ENCODE data around the gene GFRA1. TPM values are rescaled to one million over a fixed set of nuclear protein-coding genes. Genes with fewer than 3 reads are reported as not detected.

GFRA1 gene
- polyA plus RNA-seq, 4 donors, result 24.0 to 104 (median 27.0) TPM

DNA sequence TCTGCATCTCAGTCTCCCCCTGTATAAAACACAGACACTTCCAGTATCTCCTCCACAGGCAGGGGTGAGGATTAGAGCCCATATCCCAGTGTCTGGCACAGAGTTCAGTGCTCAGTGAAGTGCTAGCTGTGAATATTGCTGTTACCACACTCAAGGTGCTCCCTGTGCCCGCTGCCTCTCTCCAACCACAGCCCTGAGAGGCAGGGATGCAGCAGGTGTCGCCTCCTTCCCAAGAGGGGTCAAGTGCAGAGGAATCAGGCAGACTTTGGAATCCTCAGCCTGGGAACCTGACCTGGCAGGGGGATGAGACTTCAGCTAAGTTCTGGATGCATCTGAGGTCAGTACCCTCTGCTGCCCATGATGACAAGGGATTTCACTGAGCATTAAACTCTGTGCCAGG, 163.1 kb downstream of the GFRA1 start:
- DNase-seq (ENCODE audit: low read depth in 4 of 4, low spot score in 3 of 4), result no peak

DNA sequence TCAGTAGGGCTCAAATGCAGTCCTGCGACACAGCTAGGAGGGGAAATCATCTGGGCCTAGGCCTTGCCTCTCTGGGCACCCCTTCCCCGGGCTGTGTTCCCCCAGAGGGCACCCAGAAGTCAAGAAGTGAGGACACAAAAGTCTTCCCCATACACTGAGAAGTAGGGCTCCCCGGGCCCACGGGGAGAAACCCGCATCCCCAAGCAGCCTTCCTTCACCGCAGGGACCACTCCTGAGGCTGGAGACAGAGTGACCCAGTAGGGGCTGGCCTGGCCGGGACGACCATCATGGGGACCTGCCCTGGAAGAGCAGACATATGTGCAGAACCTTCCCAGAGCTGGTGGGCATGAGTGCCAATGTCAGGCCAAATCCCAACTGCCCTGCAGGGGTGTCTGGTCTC, 163.5 kb downstream of the GFRA1 start:
- no peak for DNase-seq (ENCODE audit: low read depth in 4 of 4, low spot score in 3 of 4)

DNA sequence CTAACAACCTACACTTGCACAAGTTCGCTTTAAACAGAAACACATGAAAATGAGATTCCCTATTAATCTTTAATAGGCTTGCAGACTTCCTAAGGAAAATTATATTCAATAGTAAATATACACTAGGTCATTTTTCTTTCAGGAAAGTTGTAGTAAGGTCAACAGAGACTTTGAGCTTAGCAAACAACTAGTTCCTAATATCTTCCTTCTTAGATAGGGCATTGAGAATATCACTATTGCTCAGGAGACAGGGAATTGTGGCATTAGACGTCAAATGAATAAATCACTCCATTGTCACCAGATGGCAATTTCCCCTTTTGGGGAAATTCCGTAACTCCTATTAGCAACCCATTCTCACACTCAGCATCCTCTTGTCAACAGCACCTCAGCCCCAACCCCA, 164.9 kb downstream of the GFRA1 start:
- no peak for DNase-seq (ENCODE audit: low read depth in 4 of 4, low spot score in 3 of 4)

DNA sequence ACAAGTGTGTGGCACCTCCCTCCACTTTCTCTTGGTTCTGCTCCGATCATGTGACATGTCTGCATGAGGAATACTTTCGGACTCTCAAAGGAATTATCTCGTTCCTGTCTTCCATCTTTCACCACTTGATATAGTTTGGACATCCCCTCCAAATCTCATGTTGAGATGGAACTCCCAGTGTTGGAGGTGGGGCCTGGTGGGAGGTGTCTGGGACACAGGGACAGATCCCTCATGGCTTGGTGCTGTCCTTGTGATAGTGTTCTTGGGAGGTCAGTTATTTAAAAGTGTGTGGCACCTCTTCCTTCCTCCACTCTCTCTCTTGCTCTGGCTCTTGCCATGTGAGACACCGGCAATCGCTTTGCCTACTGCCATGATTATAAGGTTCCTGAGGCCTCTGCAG, 166.4 kb downstream of the GFRA1 start:
- DNase-seq (ENCODE audit: low read depth in 4 of 4, low spot score in 3 of 4), result no peak

DNA sequence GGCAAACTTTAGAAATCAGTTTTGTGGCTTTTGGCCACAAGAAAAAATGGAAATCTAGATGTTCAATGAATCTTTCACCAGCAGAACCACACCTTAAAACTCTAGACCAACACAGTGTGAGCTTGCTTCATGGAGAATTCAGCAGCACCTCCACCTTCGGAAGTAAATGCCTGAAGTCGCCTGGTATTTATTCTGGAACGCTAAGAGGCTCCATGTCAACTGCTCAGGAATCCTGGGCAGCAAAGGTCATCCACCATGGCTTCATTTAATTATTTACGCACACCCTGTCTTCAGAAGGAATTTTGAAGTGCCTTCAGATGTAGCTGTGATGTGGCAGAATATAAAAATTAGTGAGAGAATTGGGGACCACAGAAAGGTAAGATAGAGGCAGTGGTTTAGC, 167.7 kb downstream of the GFRA1 start:
- DNase-seq (ENCODE audit: low read depth in 4 of 4, low spot score in 3 of 4), result no peak

DNA sequence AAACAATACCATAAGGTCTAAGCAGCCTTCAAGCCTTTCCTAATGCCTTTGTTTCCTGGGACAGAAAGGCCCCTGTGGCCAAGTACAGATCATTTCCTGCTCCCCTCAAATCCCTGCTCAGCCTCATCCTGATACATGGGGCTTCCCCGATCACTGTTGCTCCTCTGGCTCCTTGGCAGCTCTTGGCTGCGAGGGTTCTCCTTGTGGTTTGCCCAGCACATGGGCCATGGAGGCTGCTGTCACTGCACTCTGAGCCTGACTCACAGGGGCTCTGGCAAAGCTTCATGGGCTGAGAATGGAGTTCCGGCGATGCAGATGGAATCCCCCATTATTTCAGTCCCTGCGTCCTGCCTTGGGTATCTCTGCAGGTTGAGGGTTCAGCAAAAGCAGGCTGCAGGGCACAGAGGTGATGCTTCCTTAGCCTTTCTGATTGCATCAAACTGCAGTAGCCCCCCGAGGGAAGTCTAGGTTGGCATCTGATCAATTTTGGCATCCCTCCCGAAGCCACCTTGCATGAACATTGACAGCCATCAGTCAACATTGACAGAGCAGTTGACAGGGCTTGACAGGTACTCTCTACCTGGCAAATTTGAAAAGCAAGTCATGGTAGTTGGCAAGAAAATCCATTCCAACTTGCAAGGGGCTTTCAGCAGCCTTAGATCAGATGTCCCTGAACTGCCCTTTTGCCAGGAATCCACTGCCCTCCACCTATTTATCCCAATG, 168.6 kb downstream of the GFRA1 start:
- no peak for DNase-seq (ENCODE audit: low read depth in 4 of 4, low spot score in 3 of 4)

DNA sequence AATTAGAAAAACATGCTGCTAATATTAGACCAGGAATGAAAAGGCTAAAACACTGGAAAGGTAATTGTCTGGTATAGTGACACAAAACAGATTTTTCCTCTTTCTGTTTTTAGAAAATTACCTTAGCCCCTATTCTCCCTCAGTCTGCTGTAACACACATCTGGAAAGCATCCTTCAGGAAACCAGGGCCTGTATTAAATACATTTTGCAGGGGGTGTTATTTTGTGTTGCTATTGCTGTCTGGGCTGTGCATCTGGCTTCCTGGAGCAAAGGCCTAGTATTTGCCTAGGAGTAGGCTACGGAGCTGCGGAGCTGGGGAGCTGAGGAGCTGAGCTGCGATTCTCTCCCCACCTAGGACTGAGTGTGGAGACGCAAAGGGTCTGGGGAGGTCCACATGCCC, 169.3 kb downstream of the GFRA1 start:
- DNase-seq (ENCODE audit: low read depth in 4 of 4, low spot score in 3 of 4), result no peak

DNA sequence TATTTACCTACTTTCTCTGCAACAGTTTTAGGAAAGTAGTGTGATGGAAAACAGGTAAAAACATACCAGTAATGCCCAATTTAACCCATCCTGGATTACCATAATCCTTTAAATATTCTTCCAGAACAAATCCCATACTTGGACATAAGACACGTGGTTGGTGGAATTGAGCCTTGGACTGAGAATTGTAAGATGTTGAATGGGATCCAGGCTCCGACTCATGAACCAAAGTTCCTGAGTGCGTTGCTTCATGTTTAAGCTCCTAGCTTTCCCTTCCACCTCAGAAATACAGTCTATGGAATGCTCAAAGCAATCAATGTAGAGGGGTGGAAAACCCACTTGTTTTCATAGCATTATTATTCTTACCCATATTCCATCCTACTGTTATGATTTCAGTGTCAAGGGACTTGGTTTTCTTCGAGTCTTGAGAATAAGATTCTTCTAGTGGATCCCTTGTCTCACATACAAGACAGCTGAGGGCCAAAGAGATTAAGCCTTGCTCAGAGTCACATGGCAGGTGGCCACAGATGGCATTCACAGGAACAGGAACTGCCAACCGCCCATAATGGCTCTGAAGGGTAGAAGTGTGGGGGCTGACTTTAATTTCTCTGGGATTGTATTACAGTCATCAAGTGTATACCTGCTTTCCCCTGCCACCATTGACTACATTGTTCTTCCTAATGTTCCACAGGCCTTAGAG, 171.2 kb downstream of the GFRA1 start:
- no peak for DNase-seq (ENCODE audit: low read depth in 4 of 4, low spot score in 3 of 4)

DNA sequence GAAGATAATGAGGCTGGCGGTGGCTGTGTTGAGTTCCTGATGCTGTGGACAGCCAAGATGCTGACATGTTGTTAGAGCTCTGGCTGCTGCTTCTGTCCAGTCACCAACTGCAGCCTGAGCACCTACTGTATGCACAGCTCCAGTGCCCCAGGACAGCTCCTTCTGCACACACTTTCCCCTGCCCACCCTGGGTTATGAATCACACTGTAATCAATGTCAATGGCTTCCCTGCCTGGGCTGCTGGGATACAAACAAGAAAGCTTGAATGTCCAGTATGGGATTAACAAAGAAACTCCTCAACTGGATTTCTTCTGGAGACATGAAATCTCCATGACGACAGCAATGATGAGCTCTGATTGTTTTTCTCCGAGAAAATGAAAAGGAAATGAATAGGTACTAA, 172.0 kb downstream of the GFRA1 start:
- no peak for DNase-seq (ENCODE audit: low read depth in 4 of 4, low spot score in 3 of 4)

DNA sequence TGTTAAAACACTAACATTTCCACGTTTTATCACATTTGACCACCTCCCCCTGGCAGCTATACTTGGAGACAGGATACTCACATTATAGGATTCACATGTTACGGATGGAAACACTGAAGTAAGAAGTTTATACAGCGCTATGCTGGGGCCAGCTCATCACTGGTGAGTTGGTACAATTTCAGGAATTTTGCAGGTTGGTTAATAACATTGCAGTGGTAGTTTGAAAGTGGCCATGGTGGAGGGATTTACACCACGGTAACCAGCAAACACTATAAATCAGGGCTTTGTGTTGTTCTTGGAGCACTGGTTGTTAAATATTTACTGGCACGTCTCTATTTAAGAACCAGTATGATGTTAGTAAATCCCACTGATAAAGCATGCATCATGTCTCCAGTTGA, 174.0 kb downstream of the GFRA1 start:
- no peak for DNase-seq (ENCODE audit: low read depth in 4 of 4, low spot score in 3 of 4)

DNA sequence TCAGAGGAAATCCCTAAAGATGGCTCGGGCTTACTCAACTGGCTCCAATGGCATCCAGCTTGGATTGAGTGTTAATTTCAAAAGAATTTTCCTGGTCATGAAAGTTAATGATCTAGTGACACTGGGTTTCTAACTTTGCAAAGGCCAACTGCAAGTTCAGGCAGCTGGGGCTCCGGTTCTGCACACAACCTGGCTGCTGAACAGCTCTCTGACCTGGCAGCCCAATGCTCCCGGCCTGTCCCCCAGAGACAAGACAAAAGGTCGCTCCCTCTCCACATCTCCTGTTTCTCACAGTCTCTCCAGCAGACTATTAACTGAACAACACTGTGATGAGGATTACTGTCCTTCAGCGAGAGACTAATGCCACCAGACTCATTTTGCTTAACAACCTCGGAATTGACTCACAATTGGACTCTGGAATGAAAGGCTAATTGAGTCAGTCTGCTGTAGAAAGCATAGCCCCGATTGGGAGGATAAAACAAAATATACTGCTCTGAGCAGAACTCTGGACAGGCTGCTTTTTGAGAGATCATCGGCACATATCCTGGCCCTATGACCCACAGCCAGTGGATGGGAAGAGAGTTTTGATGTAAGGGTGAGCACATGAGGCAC, 174.5 kb downstream of the GFRA1 start:
- DNase-seq (ENCODE audit: low read depth in 4 of 4, low spot score in 3 of 4), result peak in 2 of 4 donors; percentile 46 to 68

DNA sequence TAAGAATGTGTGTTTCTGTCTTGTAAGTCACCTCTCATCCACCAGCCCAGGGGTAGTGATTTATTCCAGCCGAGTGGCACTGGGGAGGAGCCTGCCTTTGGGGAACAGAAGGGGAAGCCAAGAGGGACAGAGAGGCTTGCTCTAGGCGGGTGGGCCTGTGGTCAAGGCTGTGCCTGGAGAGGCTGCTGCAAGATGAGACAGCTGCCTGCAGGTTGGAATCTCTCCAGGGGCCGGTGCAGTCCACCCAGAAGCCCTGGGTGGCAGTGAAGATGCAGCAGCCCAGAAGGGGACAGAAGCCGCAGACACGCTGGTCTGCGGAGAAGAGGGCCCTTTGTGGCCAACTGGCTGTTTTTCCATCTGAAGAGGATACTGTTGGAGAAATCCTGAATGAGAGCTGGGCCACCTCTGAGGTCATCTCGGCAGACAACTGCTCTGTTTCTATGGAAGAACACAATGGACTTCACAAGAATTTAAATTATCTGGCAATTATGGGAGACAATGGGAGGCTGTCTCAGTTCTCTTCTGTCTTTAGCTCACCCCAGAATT, 175.7 kb downstream of the GFRA1 start:
- no peak for DNase-seq (ENCODE audit: low read depth in 4 of 4, low spot score in 3 of 4)

DNA sequence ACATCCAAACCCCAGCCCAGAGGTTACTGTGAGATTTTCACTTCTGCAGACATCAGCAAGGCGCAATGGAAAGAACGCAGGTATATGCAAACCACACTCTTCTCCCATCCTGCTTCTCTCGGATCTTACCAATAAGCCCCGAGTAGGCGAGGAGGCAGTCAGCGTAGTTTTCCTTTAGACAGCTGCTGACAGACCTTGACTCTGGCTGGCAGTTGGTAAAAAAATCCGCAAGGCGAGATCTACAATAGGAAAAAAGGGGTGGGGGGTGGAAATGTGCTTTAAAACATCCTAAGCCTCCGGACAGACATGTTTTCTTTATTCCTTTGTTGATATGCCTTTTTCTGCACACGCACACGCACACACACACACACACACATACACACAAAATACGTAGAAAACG, 176.5 kb downstream of the GFRA1 start:
- DNase-seq (ENCODE audit: low read depth in 4 of 4, low spot score in 3 of 4), result no peak

DNA sequence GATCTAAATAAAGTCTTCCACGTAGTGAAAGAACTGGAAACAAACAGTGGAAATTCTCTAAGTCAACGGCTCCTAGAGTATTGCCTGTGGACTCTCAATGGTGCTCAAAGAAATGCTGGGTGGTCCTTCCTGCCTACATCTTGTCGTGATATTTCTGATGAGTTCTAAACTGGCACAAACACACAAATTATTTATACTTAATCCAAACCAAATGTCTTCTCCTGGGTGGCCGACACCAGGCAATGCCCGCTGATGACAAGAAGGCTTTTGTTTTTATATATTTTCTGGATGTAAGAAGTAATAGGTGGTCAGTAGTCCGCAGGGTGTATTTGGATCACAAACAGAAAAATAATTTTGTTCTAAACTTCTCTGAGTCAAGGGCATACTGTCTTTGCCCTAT, 178.7 kb downstream of the GFRA1 start:
- DNase-seq (ENCODE audit: low read depth in 4 of 4, low spot score in 3 of 4), result no peak

DNA sequence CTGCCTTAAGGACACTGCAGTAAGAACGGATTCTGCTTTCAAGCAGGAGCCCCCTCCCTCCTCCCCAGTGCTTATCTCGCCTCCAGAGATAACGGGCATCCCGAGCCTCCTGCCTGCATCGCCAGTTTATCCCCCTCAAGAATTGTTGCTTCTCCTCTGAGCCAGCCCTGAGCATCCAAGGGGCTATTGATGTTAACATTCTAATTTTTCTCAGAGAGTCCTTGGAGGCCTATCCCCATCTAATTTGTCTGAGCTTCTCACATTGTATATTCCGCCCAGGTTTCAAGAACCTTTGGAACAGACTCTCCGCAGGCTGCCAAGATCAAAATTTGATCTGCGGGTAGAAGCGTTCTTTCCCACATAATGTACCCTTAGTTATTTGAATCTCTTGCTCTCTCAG, 180.0 kb downstream of the GFRA1 start:
- no peak for DNase-seq (ENCODE audit: low read depth in 4 of 4, low spot score in 3 of 4)

DNA sequence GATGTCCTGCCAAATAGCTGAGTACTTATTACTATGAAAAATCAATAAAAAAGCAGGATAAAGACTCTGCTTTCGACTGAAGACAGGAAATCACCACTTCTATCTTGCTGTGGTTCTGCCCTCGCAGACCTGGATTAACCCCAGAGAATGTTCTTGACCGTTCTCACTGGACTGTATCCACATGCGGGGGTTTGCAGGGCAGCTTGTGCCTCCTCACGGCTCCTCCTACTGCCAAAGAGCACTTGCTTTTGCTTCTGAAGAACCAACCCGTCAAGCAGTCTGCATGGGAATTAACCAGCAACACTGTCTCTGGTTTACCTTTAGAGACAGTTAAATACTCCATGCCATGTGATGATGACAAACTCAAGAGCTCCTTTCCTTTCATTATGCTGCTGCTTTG, 184.0 kb downstream of the GFRA1 start:
- no peak for DNase-seq (ENCODE audit: low read depth in 4 of 4, low spot score in 3 of 4)

DNA sequence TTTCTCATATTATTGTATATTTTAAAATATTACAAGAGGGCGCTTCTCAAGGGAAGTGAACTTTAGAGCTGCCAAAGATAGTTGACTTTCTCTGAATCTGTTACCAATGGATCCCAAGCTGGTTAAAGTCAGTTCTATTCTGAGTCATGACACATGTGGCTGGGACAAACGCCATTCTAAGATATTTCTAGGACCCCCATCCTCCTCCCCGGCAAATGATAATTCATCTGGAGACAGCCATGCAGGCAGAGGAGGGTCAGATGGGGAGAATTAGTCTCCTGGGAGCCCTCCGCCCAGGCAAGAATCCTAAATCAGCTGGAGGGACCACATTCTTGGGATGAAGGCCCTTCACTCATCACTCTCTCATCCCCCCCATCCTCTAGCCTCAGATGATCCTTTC, 187.7 kb downstream of the GFRA1 start:
- no peak for DNase-seq (ENCODE audit: low read depth in 4 of 4, low spot score in 3 of 4)

DNA sequence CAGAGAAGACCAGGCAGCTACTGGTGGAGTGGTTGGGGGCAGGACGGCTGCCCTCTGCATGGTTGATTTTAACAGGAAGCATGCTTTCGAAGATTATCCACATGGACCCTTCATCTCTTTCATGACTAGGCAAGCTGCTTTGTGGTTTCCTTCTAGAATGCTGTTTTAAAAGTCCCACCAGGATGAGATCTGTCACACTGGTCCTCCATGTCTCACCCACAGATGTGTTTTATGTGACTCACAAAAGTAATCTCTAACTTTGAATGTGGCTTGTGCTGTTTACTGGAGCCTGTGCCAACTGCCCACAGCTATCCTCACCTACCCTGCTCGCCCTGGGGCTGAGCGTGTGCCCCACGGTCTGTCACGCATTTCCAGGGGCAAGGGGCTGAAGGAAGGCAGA, 188.8 kb downstream of the GFRA1 start:
- DNase-seq (ENCODE audit: low read depth in 4 of 4, low spot score in 3 of 4), result no peak

DNA sequence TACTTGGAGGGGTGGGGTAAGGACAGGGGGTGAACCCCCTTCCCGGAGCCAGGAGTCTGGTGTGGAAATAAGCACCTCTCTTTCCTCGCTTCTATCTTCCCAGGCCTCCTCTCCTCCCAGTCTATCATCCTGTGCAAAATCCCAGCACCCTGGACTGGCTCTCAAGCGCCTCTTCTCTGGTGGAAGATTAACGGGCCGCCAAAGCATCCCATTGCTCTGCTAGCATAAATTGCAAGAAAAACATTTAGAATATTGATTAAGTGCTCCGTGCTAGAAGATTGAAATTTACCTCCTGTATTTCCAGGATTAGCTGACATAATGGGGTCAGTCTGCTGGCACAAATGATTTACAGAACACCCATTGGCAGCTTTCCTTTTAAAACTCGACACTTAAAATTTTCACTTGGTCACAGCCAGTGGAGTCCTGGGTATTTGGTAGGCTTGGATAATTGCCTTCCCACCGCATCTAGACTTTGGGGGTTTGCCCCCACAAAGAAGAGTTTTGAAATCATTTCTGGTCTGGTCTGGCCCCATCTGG, 189.7 kb downstream of the GFRA1 start:
- DNase-seq (ENCODE audit: low read depth in 4 of 4, low spot score in 3 of 4), result no peak

DNA sequence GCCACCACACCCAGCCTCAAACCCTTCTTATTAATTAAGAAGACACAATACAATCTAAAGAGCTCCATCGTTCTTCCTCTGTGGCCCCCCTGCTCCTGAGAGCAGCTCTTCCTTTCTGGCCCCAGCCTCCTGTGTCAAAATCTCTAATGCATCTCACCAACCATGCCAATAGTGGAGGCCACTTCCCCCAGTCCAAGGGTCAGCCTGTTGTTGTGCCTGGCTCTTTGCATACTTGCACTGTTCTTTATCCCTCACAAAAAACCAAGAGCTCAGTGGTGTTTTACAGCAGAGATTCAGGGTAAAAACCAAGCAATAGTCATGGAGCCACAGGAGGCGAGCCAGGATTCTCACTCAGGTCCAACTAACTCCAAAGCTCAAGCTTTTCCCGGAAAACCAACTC, 190.2 kb downstream of the GFRA1 start:
- DNase-seq (ENCODE audit: low read depth in 4 of 4, low spot score in 3 of 4), result no peak

DNA sequence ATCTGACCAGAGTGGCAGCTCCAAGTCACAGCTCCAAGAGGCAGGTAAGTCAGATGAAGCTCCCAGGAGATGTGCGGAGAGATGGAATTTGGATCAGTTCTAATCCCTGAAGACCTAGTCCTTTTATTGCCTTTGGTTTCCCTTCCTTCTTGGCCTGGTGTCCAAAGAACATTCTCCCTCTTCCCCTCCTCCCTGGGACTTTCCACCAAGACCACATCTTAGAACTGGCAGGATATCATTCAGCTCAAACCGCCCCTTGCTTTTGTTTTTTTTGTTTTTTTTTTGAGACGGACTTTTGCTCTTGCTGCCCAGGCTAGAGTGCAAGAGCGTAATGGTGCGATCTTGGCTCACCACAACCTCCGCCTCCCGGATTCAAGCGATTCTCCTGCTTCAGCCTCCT, 190.8 kb downstream of the GFRA1 start:
- no peak for DNase-seq (ENCODE audit: low read depth in 4 of 4, low spot score in 3 of 4)

DNA sequence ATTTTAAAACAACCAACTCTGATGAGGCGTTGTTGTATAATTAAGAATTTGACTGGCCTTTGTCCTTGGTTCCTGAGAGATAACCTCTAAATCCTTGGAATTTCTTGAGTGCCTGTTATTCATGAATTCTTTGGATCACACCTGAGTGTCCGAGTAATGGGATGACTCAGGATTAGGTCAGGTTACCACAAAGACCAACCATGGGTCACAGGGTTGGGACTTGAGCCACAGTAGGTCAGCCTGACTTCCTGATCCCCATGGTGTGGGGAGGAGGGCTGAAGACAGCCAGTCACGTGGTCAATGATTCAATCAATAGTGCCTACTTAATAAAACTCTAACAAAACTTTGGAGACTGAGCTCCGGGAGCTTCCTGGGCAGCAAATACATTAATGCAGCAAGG, 192.5 kb downstream of the GFRA1 start:
- DNase-seq (ENCODE audit: low read depth in 4 of 4, low spot score in 3 of 4), result no peak
